Esophagus (tissue), 2 donors: ENCODE results near the gene PRKN. TPM values are rescaled to one million over a fixed set of nuclear protein-coding genes. Genes with fewer than 3 reads are reported as not detected.

Source experiments
- H3K27ac ChIP-seq, 2 donors: one replicate each; pipeline ENCODE4 v1.5.1; 2013; ENCODE audit warnings: low read depth in 2 of 2, mild to moderate bottlenecking in 2 of 2, inconsistent platforms in 1 of 2, low read length in 1 of 2, moderate library complexity in 1 of 2
- H3K27me3 ChIP-seq, 2 donors: one replicate each; pipeline ENCODE4 v1.6.1; 2013; ENCODE audit warnings: low read length in 2 of 2, control low read depth in 1 of 2, mild to moderate bottlenecking in 1 of 2; ENCODE audit not compliant: insufficient read depth in 2 of 2, control insufficient read depth in 1 of 2
- H3K36me3 ChIP-seq, 2 donors: one replicate each; pipeline ENCODE4 v1.6.1; 2013; ENCODE audit warnings: low read length in 1 of 2; ENCODE audit not compliant: control insufficient read depth in 2 of 2, insufficient read depth in 2 of 2
- H3K4me1 ChIP-seq, 2 donors: one replicate each; pipeline ENCODE4 v1.6.1; 2013; ENCODE audit warnings: low read length in 1 of 2; ENCODE audit not compliant: control insufficient read depth in 2 of 2, insufficient read depth in 2 of 2
- H3K4me3 ChIP-seq, 2 donors: one replicate each; pipeline ENCODE4 v1.5.1; 2013; ENCODE audit warnings: low read length in 2 of 2, mild to moderate bottlenecking in 2 of 2, low read depth in 1 of 2, moderate library complexity in 1 of 2
- H3K9me3 ChIP-seq, 2 donors: one replicate each; pipeline ENCODE4 v1.6.1; 2013; ENCODE audit warnings: mild to moderate bottlenecking in 2 of 2, low read depth in 1 of 2, low read length in 1 of 2, moderate library complexity in 1 of 2; ENCODE audit not compliant: control insufficient read depth in 2 of 2, insufficient read depth in 1 of 2
- WGBS, 2 donors: extraction: QIAGEN DNeasy Blood & Tissue Kit; methylation state at CpG; one replicate each; pipeline ENCODE4 v1.1.7; 2013; 5-methylcytosine and 5-hydroxymethylcytosine counted together
- polyA plus RNA-seq, 2 donors: library from polyadenylated mRNA; stranded (reverse); fragments of 200-250 nt; gene quantifications; one replicate each; pipeline ENCODE4 v1.2.3, GENCODE V29; 2013
- donor health status: healthy with polysubstance abuse.
- donor health status: Bipolar disorder and iron deficiency.

PRKN gene
- polyA plus RNA-seq, 2 donors, result 0.28 to 0.45 TPM

DNA sequence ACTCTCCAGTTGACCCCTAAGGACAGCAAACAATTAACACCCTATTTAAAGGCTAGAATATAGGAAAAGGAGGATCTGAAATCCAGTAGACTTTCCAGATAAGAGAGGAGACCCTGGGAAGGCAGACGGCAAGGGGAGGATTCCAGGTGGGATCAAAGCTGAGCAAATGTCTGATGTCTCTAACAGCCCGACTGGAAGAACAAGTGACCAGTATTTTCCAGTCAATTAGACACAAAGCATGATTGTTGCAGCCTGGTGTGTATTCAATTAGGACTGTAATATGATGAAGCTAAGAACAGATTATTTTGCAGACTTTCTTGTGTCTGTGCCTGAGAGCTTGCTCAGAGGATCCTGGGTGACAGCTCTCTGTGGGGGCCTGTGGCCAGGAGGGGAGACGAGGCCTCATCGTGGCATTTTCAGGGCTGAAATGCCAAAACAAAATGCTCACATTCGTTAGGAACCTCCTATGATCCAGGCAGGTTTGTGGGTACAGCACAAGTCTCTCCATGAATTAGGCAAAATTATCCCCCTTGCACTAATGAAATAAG lies 981.9 kb downstream of the PRKN start:
- no peak overlapping the region for H3K27ac ChIP-seq
- 71 to 76% methylated on average over 5 of the region's 5 CpGs for WGBS, 2 donors
- no peaks in the 10 kb centered on the region for H3K36me3 ChIP-seq
- no peak overlapping the region for H3K4me3 ChIP-seq
- H3K4me1 ChIP-seq, result no peaks in the 10 kb centered on the region
- H3K9me3 ChIP-seq, result no peaks in the 10 kb centered on the region
- H3K27me3 ChIP-seq, result no peaks in the 10 kb centered on the region

DNA sequence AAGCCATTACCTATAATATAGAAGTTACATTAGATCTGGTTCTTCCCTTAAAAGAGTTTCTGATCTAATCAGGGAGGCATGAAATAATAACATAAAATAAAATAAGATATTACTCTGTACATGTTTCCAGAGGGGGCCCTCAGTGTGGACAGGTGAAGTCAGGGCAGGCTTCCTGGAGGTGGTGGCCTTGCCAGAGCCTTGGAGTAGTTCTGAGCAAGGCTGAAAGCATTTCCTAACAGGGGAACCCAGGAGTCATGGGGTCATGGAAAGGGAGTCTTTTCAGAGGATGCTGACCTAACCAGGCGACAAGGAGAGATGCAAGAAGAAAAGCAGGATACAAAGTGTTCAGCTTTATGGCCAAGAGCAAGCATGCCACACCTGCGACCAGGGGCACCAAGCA lies 982.4 kb downstream of the PRKN start:
- H3K9me3 ChIP-seq, result no peaks in the 10 kb centered on the region
- no peak overlapping the region for H3K27ac ChIP-seq
- H3K27me3 ChIP-seq, result no peaks in the 10 kb centered on the region
- H3K36me3 ChIP-seq, result no peaks in the 10 kb centered on the region
- WGBS, 2 donors, result 83 to 87% methylated on average over 2 of the region's 2 CpGs
- no peak overlapping the region for H3K4me3 ChIP-seq
- H3K4me1 ChIP-seq, result no peaks in the 10 kb centered on the region

DNA sequence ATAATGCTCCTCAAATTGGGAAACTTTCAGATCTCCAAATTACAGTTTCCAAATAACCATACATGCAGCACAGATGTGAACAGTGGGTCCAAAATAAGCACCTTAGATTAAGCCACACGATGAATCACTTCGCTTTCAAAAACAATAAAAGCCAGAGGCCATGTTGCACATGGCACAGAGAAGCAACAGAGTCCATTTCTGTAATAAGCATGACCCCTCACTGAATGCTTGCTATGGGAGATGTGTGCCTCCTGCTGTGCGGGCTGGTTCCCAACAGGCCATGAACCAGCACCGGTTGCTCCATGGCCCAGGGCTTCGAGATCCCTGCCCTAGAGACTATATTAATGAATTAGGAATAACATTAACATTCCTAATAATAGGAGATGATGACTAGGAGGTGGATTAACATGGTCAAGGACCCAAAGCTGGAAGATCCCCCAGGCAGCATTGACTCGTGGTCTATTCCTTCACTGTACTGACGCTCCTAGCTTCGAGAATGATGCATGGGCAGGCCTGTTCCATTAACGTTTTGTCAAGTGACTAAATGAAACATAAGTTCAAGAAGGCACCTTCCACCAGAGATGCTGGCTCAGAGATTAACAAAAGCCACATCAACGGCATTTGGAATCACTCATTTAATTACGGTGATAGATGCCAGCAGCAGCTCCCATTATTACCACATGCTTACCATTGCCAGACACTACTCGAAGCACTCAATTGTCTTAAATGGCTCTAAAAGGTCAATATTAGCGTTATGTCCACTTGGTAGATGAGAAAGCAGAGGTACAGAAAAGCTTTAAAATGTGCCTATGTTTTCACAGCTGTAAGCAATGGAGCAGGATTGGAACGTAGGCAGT lies 983.1 kb downstream of the PRKN start:
- no peaks in the 10 kb centered on the region for H3K27me3 ChIP-seq
- no peaks in the 10 kb centered on the region for H3K4me1 ChIP-seq
- H3K27ac ChIP-seq, result no peak overlapping the region
- H3K4me3 ChIP-seq, result no peak overlapping the region
- no peaks in the 10 kb centered on the region for H3K9me3 ChIP-seq
- 82% methylated on average over 14 of the region's 14 CpGs for WGBS, 2 donors
- H3K36me3 ChIP-seq, result no peaks in the 10 kb centered on the region

DNA sequence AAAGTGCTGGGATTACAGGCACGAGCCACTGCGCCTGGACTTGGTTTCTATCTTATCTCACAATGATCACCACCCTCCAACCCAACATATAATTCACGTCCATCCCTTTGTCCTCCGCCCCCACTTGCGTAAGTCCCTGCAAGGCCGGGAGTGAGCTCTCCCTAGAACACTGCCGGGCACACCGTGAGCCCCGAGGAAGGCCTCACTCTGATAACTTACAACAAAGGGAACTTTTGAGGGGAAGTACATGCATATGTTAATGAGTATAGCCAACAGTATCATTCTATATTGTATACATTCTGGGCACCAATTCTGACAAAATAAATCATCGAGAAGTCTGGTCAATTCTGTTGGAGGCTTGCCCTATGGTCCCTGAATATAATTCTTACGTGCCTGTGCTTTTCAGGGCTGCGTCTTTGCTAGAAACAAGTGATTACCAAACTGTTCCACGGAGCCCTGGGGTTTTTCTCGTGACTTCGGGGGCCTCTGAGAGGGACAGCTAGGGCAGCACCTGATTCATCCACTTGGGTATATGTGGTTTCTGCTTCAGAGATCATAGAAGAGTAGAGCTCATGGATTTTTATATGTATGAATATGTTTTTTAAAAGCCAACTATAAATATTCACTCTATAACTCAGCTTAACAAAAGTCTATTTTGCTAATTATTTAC lies 983.9 kb downstream of the PRKN start:
- Histone ChIP-seq H3K27ac (no peak overlapping the region), H3K36me3 (no peaks in the 10 kb centered on the region), H3K9me3 (no peaks in the 10 kb centered on the region), H3K27me3 (no peaks in the 10 kb centered on the region), H3K4me1 (no peaks in the 10 kb centered on the region), H3K4me3 (no peak overlapping the region)
- WGBS, 2 donors, result 93 to 94% methylated on average over 15 of the region's 15 CpGs

DNA sequence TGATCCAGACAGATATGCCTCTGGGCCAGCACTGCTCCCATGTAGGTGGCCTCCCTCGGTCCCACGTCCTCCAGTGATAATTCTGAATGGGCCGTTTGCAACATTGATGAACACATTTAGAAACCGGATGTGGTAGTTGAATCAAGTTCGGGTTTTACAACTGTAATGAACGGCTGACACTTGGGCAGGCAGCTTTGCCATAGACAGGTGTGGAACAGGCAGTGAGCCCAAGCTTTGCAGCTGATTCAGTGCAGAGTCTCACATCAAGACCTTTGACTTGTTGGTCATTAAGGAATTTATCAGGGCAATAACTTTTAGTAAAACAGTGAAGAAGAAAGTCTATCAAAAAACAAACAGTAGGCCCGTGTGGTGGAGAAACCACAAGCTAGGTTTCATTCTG lies 987.1 kb downstream of the PRKN start:
- Histone ChIP-seq H3K27me3 (no peaks in the 10 kb centered on the region), H3K27ac (no peak overlapping the region), H3K4me1 (no peaks in the 10 kb centered on the region), H3K4me3 (no peak overlapping the region), H3K9me3 (no peaks in the 10 kb centered on the region), H3K36me3 (no peaks in the 10 kb centered on the region)
- whole genome bisulfite sequencing, 2 donors, result 73 to 74% methylated on average over 7 of the region's 7 CpGs

DNA sequence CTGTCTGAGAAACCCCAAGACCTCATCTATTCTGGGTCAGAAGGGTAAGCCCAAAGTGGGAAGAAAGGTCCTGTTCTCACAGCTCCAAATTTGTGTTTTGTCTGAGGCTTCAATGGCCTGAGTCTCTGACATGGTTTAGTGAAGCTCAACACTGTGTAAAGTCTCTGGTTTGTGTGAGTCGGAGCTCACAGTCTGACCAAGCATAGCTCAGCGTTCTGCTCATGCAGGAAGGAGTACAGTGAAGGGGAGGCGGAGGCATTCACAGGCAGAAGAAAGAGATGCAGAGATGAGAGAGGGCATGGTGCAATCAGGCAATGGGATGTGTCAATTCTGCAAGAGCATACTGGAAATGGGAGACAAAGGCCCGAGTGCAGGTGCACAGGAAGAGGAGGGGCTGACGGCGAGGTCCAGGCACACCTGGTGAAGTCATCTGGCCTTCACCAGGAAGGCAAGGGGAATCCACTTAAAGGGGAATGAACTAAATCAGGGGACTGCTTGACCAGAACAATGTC lies 990.7 kb downstream of the PRKN start:
- Histone ChIP-seq H3K27ac (no peak overlapping the region), H3K9me3 (no peaks in the 10 kb centered on the region), H3K36me3 (no peaks in the 10 kb centered on the region), H3K27me3 (no peaks in the 10 kb centered on the region), H3K4me3 (no peak overlapping the region), H3K4me1 (no peaks in the 10 kb centered on the region)
- 51 to 59% methylated on average over 6 of the region's 6 CpGs for WGBS, 2 donors

DNA sequence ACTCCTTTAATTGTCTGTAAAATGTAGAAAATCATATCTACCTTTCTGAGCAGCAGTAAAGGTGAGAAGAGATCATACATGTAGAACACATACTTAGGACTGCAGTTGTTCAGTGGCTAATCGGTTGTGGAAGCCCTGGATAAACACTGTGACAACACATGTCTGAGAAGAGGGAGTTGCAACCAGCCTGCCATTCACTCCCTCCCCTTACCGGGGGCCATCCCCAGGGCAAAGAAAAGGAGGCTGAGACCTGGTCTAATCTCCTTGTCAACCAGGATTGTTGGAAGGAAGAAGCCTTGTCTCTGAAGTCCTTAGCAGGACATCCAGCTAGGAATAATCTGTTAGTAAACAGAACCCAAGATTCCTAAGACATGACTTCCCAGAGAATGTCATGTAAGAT lies 991.2 kb downstream of the PRKN start:
- Histone ChIP-seq H3K27me3 (no peaks in the 10 kb centered on the region), H3K9me3 (no peaks in the 10 kb centered on the region), H3K27ac (no peak overlapping the region), H3K4me1 (no peaks in the 10 kb centered on the region), H3K36me3 (no peaks in the 10 kb centered on the region), H3K4me3 (no peak overlapping the region)
- 29 to 45% methylated on average over 2 of the region's 2 CpGs for whole genome bisulfite sequencing, 2 donors

DNA sequence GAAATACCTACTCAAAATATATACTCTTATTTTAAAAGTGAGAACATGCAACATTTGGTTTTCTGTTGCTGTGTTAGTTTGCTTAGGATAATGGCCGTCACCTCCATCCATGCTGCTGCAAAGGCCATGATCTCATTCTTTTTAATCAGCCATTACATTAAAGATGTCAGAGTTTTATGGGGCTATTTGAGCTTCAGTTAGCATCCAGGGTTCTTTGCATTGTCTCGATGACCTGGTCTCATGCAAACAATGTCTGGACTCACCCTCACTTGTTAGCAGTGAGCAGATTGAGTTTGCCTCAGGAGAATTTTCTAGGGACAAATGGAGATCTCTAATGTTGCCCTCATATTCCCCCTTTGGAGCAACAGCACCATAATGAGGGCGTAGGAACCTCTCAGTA lies 995.0 kb downstream of the PRKN start:
- H3K9me3 ChIP-seq, result no peaks in the 10 kb centered on the region
- H3K4me1 ChIP-seq, result no peaks in the 10 kb centered on the region
- WGBS, 2 donors, result 81 to 88% methylated on average over 3 of the region's 3 CpGs
- H3K27me3 ChIP-seq, result no peaks in the 10 kb centered on the region
- no peak overlapping the region for H3K27ac ChIP-seq
- H3K4me3 ChIP-seq, result no peak overlapping the region
- H3K36me3 ChIP-seq, result no peaks in the 10 kb centered on the region

DNA sequence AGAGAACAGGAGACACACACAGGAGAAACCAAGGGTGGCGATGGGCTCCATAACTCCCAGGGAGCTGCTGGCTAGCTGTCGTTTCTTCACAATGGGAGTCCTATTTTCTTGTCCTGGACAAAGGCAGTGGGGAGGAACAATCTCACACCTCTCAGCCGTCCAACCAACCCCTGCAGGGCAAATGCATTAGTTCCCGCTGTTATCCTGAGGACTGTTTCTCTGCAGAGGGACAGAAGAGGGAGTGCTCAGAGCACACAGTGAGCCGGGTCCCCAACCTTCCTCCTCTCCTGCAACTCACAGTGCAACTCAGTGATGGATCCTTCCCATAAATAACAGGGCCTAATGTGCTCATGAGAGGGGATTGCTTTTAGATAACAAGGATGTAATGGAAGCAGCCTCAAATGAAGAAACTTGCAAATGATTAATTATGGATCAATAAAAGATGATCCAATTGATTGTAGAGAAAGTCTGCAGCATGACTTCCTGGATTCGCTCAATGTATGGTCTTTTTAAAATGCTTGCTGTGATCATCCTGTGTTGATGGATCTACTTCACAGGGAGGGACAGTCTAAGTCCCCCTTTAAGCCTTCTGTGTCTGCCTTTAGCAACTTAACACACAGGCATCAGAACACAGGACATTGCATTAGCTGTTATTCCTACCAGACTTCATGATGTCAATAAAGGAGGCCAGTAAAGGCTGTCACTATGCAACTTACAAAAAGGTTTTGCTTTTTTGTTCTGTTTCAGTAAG lies 1000.3 kb downstream of the PRKN start:
- Histone ChIP-seq H3K9me3 (no peaks in the 10 kb centered on the region), H3K4me1 (no peaks in the 10 kb centered on the region), H3K27me3 (no peaks in the 10 kb centered on the region), H3K27ac (no peak overlapping the region), H3K4me3 (no peak overlapping the region), H3K36me3 (no peaks in the 10 kb centered on the region)
- WGBS, 2 donors, result 69% methylated on average over 6 of the region's 6 CpGs
